BE2C (cell line): Measurements from ENCODE around the gene GMEB2.

Experiments used
- DNase-seq: peaks from one replicate; pipeline ENCODE4 v3.0.0-alpha.2; 2020
- H3K27me3 ChIP-seq: fragments of 250-450 bp; sonication (Bioruptor Pico); 2 replicates; pipeline ENCODE4 v1.5.1; 2020; ENCODE audit warnings: mild to moderate bottlenecking
- H3K36me3 ChIP-seq: fragments of 250-450 bp; sonication (Bioruptor Pico); 2 replicates; pipeline ENCODE4 v1.5.1; 2020; ENCODE audit warnings: mild to moderate bottlenecking
- H3K4me1 ChIP-seq: fragments of 250-450 bp; sonication (Bioruptor Pico); 2 replicates; pipeline ENCODE4 v1.5.1; 2020
- H3K4me3 ChIP-seq: 2 replicates; pipeline ENCODE4 v1.5.1; 2011; ENCODE audit warnings: low read depth, low read length
- H3K9me3 ChIP-seq: fragments of 250-450 bp; sonication (Bioruptor Pico); 2 replicates; pipeline ENCODE4 v1.5.1; 2020
- TF ChIP-seq, protein P1 (sequence below): IDR thresholded peaks from 2 replicates; pipeline ENCODE4 v1.5.1; 2012; ENCODE audit warnings: mild to moderate bottlenecking, low read depth, low read length

The GMEB2 gene

DNA sequence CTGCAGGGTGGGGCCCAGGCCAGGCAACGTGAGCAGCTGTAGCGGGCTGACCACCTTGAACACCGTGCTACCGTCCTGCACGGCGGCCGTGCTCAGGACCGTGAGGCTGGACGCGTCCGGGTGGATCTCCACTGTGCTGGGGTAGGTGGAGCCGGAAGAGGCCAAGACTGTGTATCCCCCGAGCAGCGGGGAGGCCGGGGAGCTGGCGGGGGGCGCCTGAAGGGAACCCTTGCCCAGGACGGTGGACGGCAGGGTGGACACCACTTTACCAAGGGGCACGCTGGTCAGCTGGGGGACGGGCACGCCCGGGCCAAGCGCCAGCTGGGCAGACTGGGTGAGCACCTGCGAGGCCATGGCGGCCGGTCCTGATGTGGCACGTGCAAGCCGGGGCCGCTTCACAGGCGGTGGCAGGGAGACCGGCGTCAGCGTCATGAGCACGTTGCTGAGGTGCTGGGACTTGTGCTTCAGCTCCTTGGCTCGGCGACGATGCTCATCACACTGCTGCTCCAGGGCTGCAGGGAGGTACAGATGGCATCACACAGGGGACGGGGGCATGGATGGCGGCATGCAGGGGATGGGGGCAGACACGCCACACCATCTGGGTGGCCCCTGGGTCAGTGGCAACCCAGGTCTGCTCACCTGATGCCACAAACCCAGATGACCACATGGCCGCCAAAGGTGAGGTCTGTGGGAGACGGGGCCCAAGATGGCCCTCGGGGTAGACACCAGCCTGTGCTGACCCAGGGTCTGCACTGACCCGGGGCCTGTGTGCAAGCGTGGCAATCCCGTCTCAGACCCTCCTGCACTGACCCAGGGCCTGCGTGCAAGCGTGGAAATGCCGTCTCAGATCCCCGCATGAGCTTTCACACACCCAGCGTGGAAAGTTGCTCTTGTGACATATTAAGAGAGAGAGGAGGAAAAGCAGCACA lies 36.4 kb downstream of the GMEB2 start:
- no peak for DNase-seq
- TF ChIP-seq, protein P1, sequence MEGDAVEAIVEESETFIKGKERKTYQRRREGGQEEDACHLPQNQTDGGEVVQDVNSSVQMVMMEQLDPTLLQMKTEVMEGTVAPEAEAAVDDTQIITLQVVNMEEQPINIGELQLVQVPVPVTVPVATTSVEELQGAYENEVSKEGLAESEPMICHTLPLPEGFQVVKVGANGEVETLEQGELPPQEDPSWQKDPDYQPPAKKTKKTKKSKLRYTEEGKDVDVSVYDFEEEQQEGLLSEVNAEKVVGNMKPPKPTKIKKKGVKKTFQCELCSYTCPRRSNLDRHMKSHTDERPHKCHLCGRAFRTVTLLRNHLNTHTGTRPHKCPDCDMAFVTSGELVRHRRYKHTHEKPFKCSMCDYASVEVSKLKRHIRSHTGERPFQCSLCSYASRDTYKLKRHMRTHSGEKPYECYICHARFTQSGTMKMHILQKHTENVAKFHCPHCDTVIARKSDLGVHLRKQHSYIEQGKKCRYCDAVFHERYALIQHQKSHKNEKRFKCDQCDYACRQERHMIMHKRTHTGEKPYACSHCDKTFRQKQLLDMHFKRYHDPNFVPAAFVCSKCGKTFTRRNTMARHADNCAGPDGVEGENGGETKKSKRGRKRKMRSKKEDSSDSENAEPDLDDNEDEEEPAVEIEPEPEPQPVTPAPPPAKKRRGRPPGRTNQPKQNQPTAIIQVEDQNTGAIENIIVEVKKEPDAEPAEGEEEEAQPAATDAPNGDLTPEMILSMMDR: no peak
- Histone ChIP-seq H3K36me3 (peaks cover 37% of the 10 kb centered on the region), H3K9me3 (no peaks in the 10 kb centered on the region), H3K4me3 (no peak overlapping the region), H3K27me3 (no peaks in the 10 kb centered on the region), H3K4me1 (no peaks in the 10 kb centered on the region; the same call in 1 of the 2 replicates)

DNA sequence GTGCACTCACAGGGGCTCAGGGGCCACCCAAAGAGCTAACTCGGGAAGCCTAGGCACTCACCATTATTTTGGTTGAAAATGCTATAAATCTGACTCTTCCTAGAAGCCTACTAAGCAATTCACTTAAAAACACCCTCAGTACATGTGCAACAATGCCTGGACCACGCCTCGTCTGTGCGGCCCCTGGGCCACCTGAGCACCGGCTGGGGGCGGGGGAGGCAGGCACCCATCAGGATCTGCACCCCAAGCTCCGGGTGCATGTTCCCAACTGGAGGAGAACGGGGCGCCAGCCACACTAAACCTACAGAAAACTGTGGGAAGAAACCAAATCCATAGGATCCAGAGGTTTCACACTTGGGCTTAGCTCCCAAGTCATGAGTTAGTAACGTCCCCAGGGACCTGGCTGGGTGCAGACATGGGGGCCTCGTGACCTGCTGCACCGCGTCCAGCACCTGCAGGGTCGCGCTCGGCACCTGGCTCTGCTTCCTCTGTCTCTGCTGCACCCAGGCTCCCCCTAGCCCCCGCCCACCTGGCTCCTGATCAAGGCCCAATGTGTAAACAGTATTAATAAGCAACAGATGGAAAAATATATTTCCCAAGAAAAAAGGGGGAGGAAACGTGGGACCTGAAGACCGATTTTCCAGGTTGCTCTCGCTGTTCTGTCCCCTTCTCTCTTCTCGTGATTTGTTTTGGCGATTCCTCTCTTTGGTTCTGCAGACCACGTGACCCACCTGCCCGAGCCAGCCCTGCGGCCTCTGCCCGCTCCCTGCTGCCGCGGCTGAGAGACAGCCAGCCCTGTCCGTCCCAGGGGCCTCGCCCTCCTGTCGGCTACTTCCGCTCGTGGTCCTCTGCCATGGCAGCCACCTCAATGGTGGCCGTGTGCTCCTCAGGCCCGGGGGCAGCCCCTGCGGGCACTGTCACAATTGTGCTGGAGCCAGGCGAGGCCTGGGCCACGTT lies 37.4 kb downstream of the GMEB2 start:
- no peaks in the 10 kb centered on the region for H3K27me3 ChIP-seq
- TF ChIP-seq, protein P1: no peak
- H3K36me3 ChIP-seq: peaks cover 34% of the 10 kb centered on the region
- H3K4me1 ChIP-seq: no peaks in the 10 kb centered on the region; the same call in 1 of the 2 replicates
- no peak overlapping the region for H3K4me3 ChIP-seq
- H3K9me3 ChIP-seq: no peaks in the 10 kb centered on the region
- DNase-seq: no peak

DNA sequence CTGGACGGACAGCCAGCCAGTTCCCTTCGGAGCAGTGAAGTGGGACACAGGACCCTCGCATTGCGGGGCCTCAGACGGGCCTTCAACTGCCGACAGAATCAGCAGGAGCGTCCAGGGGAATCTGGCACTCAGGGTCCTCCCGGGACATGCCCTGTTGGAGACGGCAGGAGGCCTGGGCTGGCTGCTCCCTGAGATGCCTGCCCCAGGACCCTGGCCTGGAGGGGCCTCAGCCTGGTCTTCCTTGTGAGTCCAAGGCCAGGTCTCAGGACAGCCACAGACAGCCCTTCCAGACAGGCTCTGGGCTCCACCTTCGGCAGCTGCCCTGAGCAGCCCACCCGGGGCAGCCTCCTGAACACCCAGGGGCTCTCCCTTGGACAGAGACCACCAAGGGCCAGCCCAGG lies 38.3 kb downstream of the GMEB2 start:
- DNase-seq: no peak
- no peaks in the 10 kb centered on the region; the same call in 1 of the 2 replicates for H3K4me1 ChIP-seq
- no peaks in the 10 kb centered on the region for H3K9me3 ChIP-seq
- no peak overlapping the region for H3K4me3 ChIP-seq
- peaks cover 29% of the 10 kb centered on the region for H3K36me3 ChIP-seq
- TF ChIP-seq, protein P1: no peak
- no peaks in the 10 kb centered on the region for H3K27me3 ChIP-seq

DNA sequence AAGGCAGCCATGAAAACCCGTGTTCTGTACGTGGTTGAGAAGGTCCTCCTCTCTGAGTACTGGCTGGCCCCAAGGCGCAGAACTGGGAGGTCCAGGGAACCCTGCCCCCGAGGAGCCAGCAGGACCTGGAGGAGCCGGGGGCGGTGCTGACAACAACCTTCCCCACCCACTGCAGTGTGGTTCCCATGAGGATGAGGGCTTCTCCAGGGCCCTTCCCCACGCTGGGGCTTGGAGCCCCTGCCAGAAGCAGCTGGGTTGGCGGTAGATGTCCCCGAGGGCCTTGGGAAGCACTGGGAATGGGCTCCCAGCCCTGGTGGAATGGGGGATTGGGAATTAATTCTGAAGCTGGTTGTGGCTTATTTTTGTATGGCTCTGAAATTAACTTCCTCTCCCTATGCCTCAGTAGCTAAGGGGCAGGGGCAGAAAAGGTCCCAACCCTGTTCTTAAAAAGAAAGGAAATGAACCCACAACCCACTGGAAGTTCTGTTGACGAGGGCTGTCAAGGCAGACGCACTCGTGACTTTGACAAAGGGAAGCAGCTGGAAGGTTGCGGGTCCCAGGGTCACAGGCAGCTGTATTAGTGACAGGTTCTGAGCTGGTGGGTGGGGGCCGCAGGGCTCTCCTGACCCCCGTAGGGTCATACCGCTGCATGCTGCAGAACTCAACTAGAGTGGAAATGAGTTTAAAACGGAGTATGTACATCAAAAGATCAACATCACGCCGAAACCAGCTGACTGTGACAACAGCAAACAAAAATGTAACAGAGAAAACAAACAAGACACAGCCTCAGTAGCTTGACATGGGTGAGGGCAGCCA lies 38.9 kb downstream of the GMEB2 start:
- Histone ChIP-seq H3K36me3 (peaks cover 25% of the 10 kb centered on the region), H3K27me3 (no peaks in the 10 kb centered on the region), H3K9me3 (no peaks in the 10 kb centered on the region), H3K4me3 (no peak overlapping the region), H3K4me1 (no peaks in the 10 kb centered on the region; the same call in 1 of the 2 replicates)
- TF ChIP-seq, protein P1: no peak
- no peak for DNase-seq

DNA sequence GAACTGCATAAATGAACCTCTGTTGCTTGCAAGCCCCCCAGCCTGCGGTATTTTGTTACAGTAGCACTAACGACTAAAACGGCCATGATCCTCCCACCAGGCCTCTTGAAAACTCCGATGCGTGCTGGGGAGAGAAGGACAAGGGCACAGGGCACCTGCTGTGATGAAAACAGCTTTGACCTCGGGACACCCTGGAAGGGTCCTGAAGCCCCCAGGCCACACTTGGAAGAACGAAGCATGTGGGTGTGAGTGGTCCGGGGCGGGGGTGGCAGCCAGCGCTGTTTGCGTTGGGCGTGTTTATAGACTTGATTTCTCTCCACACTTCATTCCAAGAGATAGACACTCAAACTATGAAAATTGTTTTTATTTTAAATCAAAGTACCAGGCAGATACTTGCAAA lies 39.6 kb downstream of the GMEB2 start:
- DNase-seq: no peak
- Histone ChIP-seq H3K4me3 (no peak overlapping the region), H3K27me3 (no peaks in the 10 kb centered on the region), H3K36me3 (peaks cover 19% of the 10 kb centered on the region), H3K4me1 (no peaks in the 10 kb centered on the region; the same call in 1 of the 2 replicates), H3K9me3 (no peaks in the 10 kb centered on the region)
- TF ChIP-seq, protein P1: no peak
